Stomach smooth muscle (tissue), 2 donors: ENCODE results near the gene MSI2.

ENCODE experiments used
- H3K27ac ChIP-seq: one replicate; pipeline ENCODE4 v1.7.0; 2013; ENCODE audit warnings: mild to moderate bottlenecking, low read length, inconsistent platforms
- H3K27me3 ChIP-seq, 2 donors: one replicate each; pipeline ENCODE4 v1.7.0; 2013; ENCODE audit warnings: low read length in 2 of 2; ENCODE audit not compliant: insufficient read depth in 2 of 2, control insufficient read depth in 1 of 2
- H3K36me3 ChIP-seq, 2 donors: one replicate each; pipeline ENCODE4 v1.7.0; 2013; ENCODE audit warnings: low read length in 2 of 2; ENCODE audit not compliant: control insufficient read depth in 2 of 2, insufficient read depth in 2 of 2
- H3K4me1 ChIP-seq: one replicate; pipeline ENCODE4 v1.7.0; 2013; ENCODE audit warnings: low read length; ENCODE audit not compliant: control insufficient read depth, insufficient read depth
- H3K4me3 ChIP-seq, 2 donors: one replicate each; pipeline ENCODE4 v1.7.0; 2013; ENCODE audit warnings: low read length in 2 of 2
- H3K9ac ChIP-seq, 2 donors: one replicate each; pipeline ENCODE4 v1.7.0; 2013; ENCODE audit warnings: low read length in 2 of 2, mild to moderate bottlenecking in 1 of 2
- H3K9me3 ChIP-seq, 2 donors: one replicate each; pipeline ENCODE4 v1.7.0; 2013; ENCODE audit warnings: low read length in 2 of 2; ENCODE audit not compliant: control insufficient read depth in 2 of 2
- donor health status: healthy.
- donor health status: Pancreatic carcinoma.

MSI2 gene

GRCh38 chr17:57342963-57343589, 86.8 kb downstream of the MSI2 start:
- H3K27ac ChIP-seq, result no peak overlapping the region
- H3K4me1 ChIP-seq, result no peaks in the 10 kb centered on the region
- no peaks in the 10 kb centered on the region for H3K27me3 ChIP-seq
- H3K36me3 ChIP-seq, result peaks cover 0 to 3% of the 10 kb centered on the region in 2 donors
- no peaks in the 10 kb centered on the region for H3K9me3 ChIP-seq
- no peak overlapping the region for H3K9ac ChIP-seq
- H3K4me3 ChIP-seq, result no peak overlapping the region

GRCh38 chr17:57343717-57344116, 87.4 kb downstream of the MSI2 start:
- H3K9ac ChIP-seq, result no peak overlapping the region
- no peaks in the 10 kb centered on the region for H3K4me1 ChIP-seq
- H3K9me3 ChIP-seq, result no peaks in the 10 kb centered on the region
- H3K36me3 ChIP-seq, result peaks cover 0 to 3% of the 10 kb centered on the region in 2 donors
- H3K27ac ChIP-seq, result no peak overlapping the region
- no peaks in the 10 kb centered on the region for H3K27me3 ChIP-seq
- no peak overlapping the region for H3K4me3 ChIP-seq

- H3K27ac ChIP-seq, result no peak overlapping the region
- no peak overlapping the region for H3K9ac ChIP-seq
- H3K9me3 ChIP-seq, result no peaks in the 10 kb centered on the region
- no peaks in the 10 kb centered on the region for H3K27me3 ChIP-seq
- H3K36me3 ChIP-seq, result peaks cover 0 to 5% of the 10 kb centered on the region in 2 donors
- no peaks in the 10 kb centered on the region for H3K4me1 ChIP-seq
- no peak overlapping the region for H3K4me3 ChIP-seq
Observed at GRCh38 chr17:57344261-57344660, 87.9 kb downstream of the MSI2 start.

GRCh38 chr17:57349541-57350247, 93.4 kb downstream of the MSI2 start:
- no peak overlapping the region for H3K9ac ChIP-seq
- H3K36me3 ChIP-seq, result peaks cover 0 to 5% of the 10 kb centered on the region in 2 donors
- no peaks in the 10 kb centered on the region for H3K27me3 ChIP-seq
- peaks cover 3% of the 10 kb centered on the region for H3K4me1 ChIP-seq
- H3K4me3 ChIP-seq, result no peak overlapping the region
- no peak overlapping the region for H3K27ac ChIP-seq
- no peaks in the 10 kb centered on the region for H3K9me3 ChIP-seq

- Histone ChIP-seq H3K9ac (no peak overlapping the region), H3K4me3 (no peak overlapping the region), H3K27ac (no peak overlapping the region), H3K36me3 (peaks cover 0 to 5% of the 10 kb centered on the region in 2 donors), H3K27me3 (no peaks in the 10 kb centered on the region), H3K4me1 (peaks cover 6% of the 10 kb centered on the region), H3K9me3 (no peaks in the 10 kb centered on the region)
Observed at GRCh38 chr17:57350266-57350665, 93.9 kb downstream of the MSI2 start.

- Histone ChIP-seq H3K4me3 (no peak overlapping the region), H3K27ac (no peak overlapping the region), H3K9me3 (no peaks in the 10 kb centered on the region), H3K4me1 (peaks cover 11% of the 10 kb centered on the region), H3K36me3 (peaks cover 0 to 5% of the 10 kb centered on the region in 2 donors), H3K9ac (no peak overlapping the region), H3K27me3 (no peaks in the 10 kb centered on the region)
Observed at GRCh38 chr17:57352665-57353175, 96.4 kb downstream of the MSI2 start.

GRCh38 chr17:57354673-57355072, 98.3 kb downstream of the MSI2 start:
- Histone ChIP-seq H3K36me3 (no peaks in the 10 kb centered on the region), H3K4me3 (no peak overlapping the region), H3K27ac (no peak overlapping the region), H3K4me1 (peaks cover 11% of the 10 kb centered on the region), H3K9ac (no peak overlapping the region), H3K27me3 (no peaks in the 10 kb centered on the region), H3K9me3 (no peaks in the 10 kb centered on the region)

- Histone ChIP-seq H3K9me3 (no peaks in the 10 kb centered on the region), H3K36me3 (no peaks in the 10 kb centered on the region), H3K27ac (no peak overlapping the region), H3K27me3 (no peaks in the 10 kb centered on the region), H3K9ac (no peak overlapping the region), H3K4me1 (peaks cover 12% of the 10 kb centered on the region), H3K4me3 (no peak overlapping the region)
Observed at GRCh38 chr17:57355090-57355859, 99.0 kb downstream of the MSI2 start.

GRCh38 chr17:57356153-57356718, 99.9 kb downstream of the MSI2 start:
- Histone ChIP-seq H3K27ac (no peak overlapping the region), H3K36me3 (no peaks in the 10 kb centered on the region), H3K27me3 (no peaks in the 10 kb centered on the region), H3K4me3 (no peak overlapping the region), H3K9me3 (no peaks in the 10 kb centered on the region), H3K4me1 (peaks cover 10% of the 10 kb centered on the region), H3K9ac (no peak overlapping the region)

- no peaks in the 10 kb centered on the region for H3K27me3 ChIP-seq
- H3K27ac ChIP-seq, result no peak overlapping the region
- no peaks in the 10 kb centered on the region for H3K9me3 ChIP-seq
- no peak overlapping the region for H3K4me3 ChIP-seq
- no peak overlapping the region for H3K9ac ChIP-seq
- H3K36me3 ChIP-seq, result no peaks in the 10 kb centered on the region
- H3K4me1 ChIP-seq, result peaks cover 10% of the 10 kb centered on the region
Observed at GRCh38 chr17:57356719-57357391, 100.5 kb downstream of the MSI2 start.
